ENCODE data around the gene C3orf70. TPM values are rescaled to one million over a fixed set of nuclear protein-coding genes. Genes with fewer than 3 reads are reported as not detected.

The C3orf70 gene
- polyA plus RNA-seq, 1 experiment: 3.9 TPM

DNA sequence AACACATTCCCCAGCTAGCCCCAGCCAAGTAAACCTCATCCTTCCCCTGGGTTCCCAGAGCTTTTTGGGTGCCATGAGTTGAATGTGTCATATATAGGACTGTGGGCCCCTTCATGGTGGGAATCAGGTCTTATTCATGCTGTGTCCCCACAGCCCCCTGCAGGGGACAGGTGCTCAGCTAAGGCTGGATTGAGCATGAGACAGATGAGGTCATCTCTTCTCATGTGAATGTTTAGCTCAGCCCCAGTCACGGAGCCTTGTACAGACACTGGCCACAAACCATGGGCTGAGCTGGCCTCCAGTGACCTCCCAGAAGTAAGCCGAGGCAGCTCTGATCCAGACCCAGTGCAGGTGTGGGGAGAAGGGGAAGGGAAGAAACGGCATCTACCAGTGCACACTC, 70.7 kb downstream of the C3orf70 start:
- no peak for TF ChIP-seq CTCF (IDR thresholded peaks at IDR 0.05; ENCODE audit: insufficient read depth, low read depth, low read length)
- H3K36me3 ChIP-seq (ENCODE audit: control insufficient read depth, insufficient read depth, low read length): no peaks in the 10 kb centered on the region; the same call in 1 of the 2 replicates
- ChIA-PET POLR2A (no interaction called here), CTCF (interaction anchor here (1.1 to 1.7 kb wide), 4 partner anchors 11 to 198 kb away, joined by 4 to 7 read pairs (median 6); no protein-coding TSS in a partner anchor)
- DNase-seq (ENCODE audit: low read depth): no peak
- H3K27me3 ChIP-seq (ENCODE audit: control insufficient read depth, insufficient read depth, low read length): no peaks in the 10 kb centered on the region
- H3K4me3 ChIP-seq (ENCODE audit: low read depth, low read length): no peak overlapping the region

DNA sequence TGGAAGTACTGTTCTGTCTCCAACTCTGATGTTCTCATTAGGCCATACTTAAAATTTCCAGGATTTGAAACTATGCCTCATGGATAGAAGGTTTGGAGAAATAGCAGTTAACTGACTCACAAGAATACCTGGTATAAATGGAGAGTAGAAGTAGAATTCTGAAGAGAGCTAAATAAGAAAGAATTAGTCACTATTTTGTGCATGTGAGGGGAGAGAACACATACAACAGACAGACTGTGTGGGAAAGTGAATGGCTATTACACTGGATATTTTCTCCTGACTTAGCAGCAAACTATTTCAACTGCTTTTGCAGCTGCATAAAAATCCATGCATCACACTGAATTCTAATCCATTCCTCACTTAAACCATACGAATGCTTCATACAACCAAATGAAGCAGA, 71.3 kb downstream of the C3orf70 start:
- CTCF ChIA-PET: interaction anchor here (1.1 to 1.7 kb wide), 4 partner anchors 11 to 199 kb away, joined by 4 to 7 read pairs (median 6); no protein-coding TSS in a partner anchor

GRCh38 chr3:185079625-185080024, 73.2 kb downstream of the C3orf70 start:
- DNase-seq (ENCODE audit: low read depth): no peak
- no peak for TF ChIP-seq CTCF (IDR thresholded peaks at IDR 0.05; ENCODE audit: insufficient read depth, low read depth, low read length)
- H3K36me3 ChIP-seq (ENCODE audit: control insufficient read depth, insufficient read depth, low read length): no peaks in the 10 kb centered on the region; the same call in 1 of the 2 replicates
- CTCF ChIA-PET: no interaction called here
- H3K27me3 ChIP-seq (ENCODE audit: control insufficient read depth, insufficient read depth, low read length): no peaks in the 10 kb centered on the region
- POLR2A ChIA-PET: no interaction called here
- H3K4me3 ChIP-seq (ENCODE audit: low read depth, low read length): no peak overlapping the region

More for the DNA sequence above, 71.3 kb downstream of the C3orf70 start:
- no peak for DNase-seq (ENCODE audit: low read depth)
- POLR2A ChIA-PET: no interaction called here
- no peaks in the 10 kb centered on the region; the same call in 1 of the 2 replicates for H3K36me3 ChIP-seq (ENCODE audit: control insufficient read depth, insufficient read depth, low read length)
- no peak overlapping the region for H3K4me3 ChIP-seq (ENCODE audit: low read depth, low read length)
- TF ChIP-seq CTCF (IDR thresholded peaks at IDR 0.05; ENCODE audit: insufficient read depth, low read depth, low read length): no peak
- no peaks in the 10 kb centered on the region for H3K27me3 ChIP-seq (ENCODE audit: control insufficient read depth, insufficient read depth, low read length)

DNA sequence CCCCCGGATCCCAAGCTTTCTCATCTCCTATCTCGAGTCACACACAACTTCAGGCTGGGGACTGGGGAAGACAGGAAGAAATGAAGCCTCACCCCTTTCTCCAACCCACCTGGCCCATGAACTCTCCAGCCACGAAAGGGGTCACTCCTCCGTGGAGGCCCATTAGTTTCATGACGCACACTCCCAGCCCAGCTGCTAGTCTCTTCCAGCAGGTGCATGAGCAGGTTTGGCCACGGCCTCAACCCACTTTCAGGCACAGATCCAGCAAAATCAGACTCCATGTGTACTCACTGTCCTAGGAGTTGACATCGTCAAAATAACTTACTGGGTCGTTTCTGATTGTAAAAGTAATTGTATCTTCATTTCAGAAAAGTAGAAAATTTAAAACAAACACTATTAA, 76.6 kb downstream of the C3orf70 start:
- DNase-seq (ENCODE audit: low read depth): no peak
- Histone ChIP-seq H3K4me3 (ENCODE audit: low read depth, low read length) (no peak overlapping the region), H3K36me3 (ENCODE audit: control insufficient read depth, insufficient read depth, low read length) (no peaks in the 10 kb centered on the region), H3K27me3 (ENCODE audit: control insufficient read depth, insufficient read depth, low read length) (no peaks in the 10 kb centered on the region)
- ChIA-PET CTCF (interaction anchor here (1.0 kb wide), 1 partner anchor 100 kb away, joined by 3 read pairs; no protein-coding TSS in a partner anchor), POLR2A (no interaction called here)
- TF ChIP-seq CTCF (IDR thresholded peaks at IDR 0.05; ENCODE audit: insufficient read depth, low read depth, low read length): no peak

GRCh38 chr3:185075547-185075946, 77.3 kb downstream of the C3orf70 start:
- Histone ChIP-seq H3K27me3 (ENCODE audit: control insufficient read depth, insufficient read depth, low read length) (no peaks in the 10 kb centered on the region), H3K4me3 (ENCODE audit: low read depth, low read length) (no peak overlapping the region), H3K36me3 (ENCODE audit: control insufficient read depth, insufficient read depth, low read length) (no peaks in the 10 kb centered on the region)
- no peak for DNase-seq (ENCODE audit: low read depth)
- TF ChIP-seq CTCF (IDR thresholded peaks at IDR 0.05; ENCODE audit: insufficient read depth, low read depth, low read length): no peak
- POLR2A ChIA-PET: no interaction called here
- CTCF ChIA-PET: interaction anchor here (1.4 kb wide), 1 partner anchor 9 kb away, joined by 5 read pairs; no protein-coding TSS in a partner anchor
